Neural cell (in vitro differentiated cells): ENCODE results near the gene UNC5C. TPM values are rescaled to one million over a fixed set of nuclear protein-coding genes. Genes with fewer than 3 reads are reported as not detected.

Experiments used
- H2AFZ ChIP-seq: fragments of 200-600, 300-800 bp; sonication (generic), shearing (Covaris generic); 2 replicates; pipeline ENCODE4 v1.6.0; 2014; ENCODE audit warnings: low read depth, mild to moderate bottlenecking, antibody characterized with exemption, low read length, moderate library complexity
- H3F3A ChIP-seq: fragments of 200-600 bp; shearing (Covaris generic); 2 replicates; pipeline ENCODE4 v1.6.1; 2016; ENCODE audit warnings: mild to moderate bottlenecking, moderate library complexity, mixed read lengths, antibody characterized with exemption, low read length; ENCODE audit not compliant: insufficient read depth, poor library complexity, severe bottlenecking
- H3K27ac ChIP-seq: fragments of 200-600, 300-800 bp; sonication (generic), shearing (Covaris generic); 2 replicates; pipeline ENCODE4 v1.5.1; 2014; ENCODE audit warnings: mild to moderate bottlenecking, low read length, moderate library complexity
- H3K27me3 ChIP-seq: fragments of 300-800, 200-600 bp; sonication (generic), shearing (Covaris generic); 2 replicates; pipeline ENCODE4 v1.6.0; 2014; ENCODE audit warnings: mild to moderate bottlenecking, low read depth, low read length, moderate library complexity; ENCODE audit not compliant: insufficient read depth
- H3K36me3 ChIP-seq: fragments of 300-800, 200-600 bp; sonication (generic), shearing (Covaris generic); 2 replicates; pipeline ENCODE4 v1.5.1; 2014; ENCODE audit warnings: mild to moderate bottlenecking, antibody characterized with exemption, low read length, moderate library complexity; ENCODE audit not compliant: insufficient read depth
- H3K4me2 ChIP-seq: fragments of 300-800, 200-600 bp; sonication (generic), shearing (Covaris generic); 2 replicates; pipeline ENCODE4 v1.6.0; 2014; ENCODE audit warnings: mild to moderate bottlenecking, low read length
- H3K4me3 ChIP-seq: fragments of 300-800, 200-600 bp; sonication (generic), shearing (Covaris generic); 2 replicates; pipeline ENCODE4 v1.5.1; 2014; ENCODE audit warnings: mild to moderate bottlenecking, low read length, moderate library complexity
- H3K79me2 ChIP-seq: fragments of 200-600 bp; shearing (Covaris generic); replicated peaks from 2 replicates; pipeline ENCODE4 v1.6.0; 2014; ENCODE audit warnings: mild to moderate bottlenecking, low read length, moderate library complexity; ENCODE audit not compliant: insufficient read depth
- H3K9ac ChIP-seq: fragments of 300-800, 200-600 bp; sonication (generic), shearing (Covaris generic); 2 replicates; pipeline ENCODE4 v1.6.1; 2016; ENCODE audit warnings: mild to moderate bottlenecking, low read length, mixed read lengths
- H3K9me2 ChIP-seq: fragments of 200-600 bp; shearing (Covaris generic); 2 replicates; pipeline ENCODE4 v1.6.1; 2016; ENCODE audit warnings: mild to moderate bottlenecking, low read length, mixed read lengths; ENCODE audit not compliant: insufficient read depth
- H3K9me3 ChIP-seq: fragments of 200-600, 300-800 bp; sonication (generic), shearing (Covaris generic); 2 replicates; pipeline ENCODE4 v1.6.1; 2016; ENCODE audit warnings: mild to moderate bottlenecking, mixed run types, low read length, moderate library complexity, mixed read lengths
- H4K20me1 ChIP-seq: fragments of 200-600 bp; shearing (Covaris generic); 2 replicates; pipeline ENCODE4 v1.6.1; 2016; ENCODE audit warnings: mild to moderate bottlenecking, mixed run types; ENCODE audit not compliant: insufficient read depth
- CTCF ChIP-seq: fragments of 450-650 bp; IDR thresholded peaks from 2 replicates; pipeline ENCODE4 v1.5.1; 2014; ENCODE audit warnings: antibody characterized with exemption, mild to moderate bottlenecking, moderate library complexity; ENCODE audit not compliant: poor library complexity, severe bottlenecking
- EP300 ChIP-seq: fragments of 450-650 bp; conservative IDR thresholded peaks from 2 replicates; pipeline ENCODE4 v1.6.1; 2014; ENCODE audit warnings: antibody characterized with exemption, mild to moderate bottlenecking, moderate library complexity; ENCODE audit not compliant: poor library complexity, severe bottlenecking
- EZH2 ChIP-seq: fragments of 200-600, 300-800 bp; shearing (Covaris generic), sonication (generic); IDR thresholded peaks from 2 replicates; pipeline ENCODE4 v1.6.1; 2014; ENCODE audit warnings: antibody characterized with exemption, low read length, borderline replicate concordance, mild to moderate bottlenecking; ENCODE audit not compliant: insufficient read depth, poor library complexity, severe bottlenecking
- MXI1 ChIP-seq: fragments of 450-650 bp; conservative IDR thresholded peaks from 2 replicates; pipeline ENCODE4 v1.6.1; 2014; ENCODE audit warnings: antibody characterized with exemption, mild to moderate bottlenecking; ENCODE audit not compliant: poor library complexity, severe bottlenecking
- POLR2AphosphoS5 ChIP-seq: IDR thresholded peaks from 2 replicates; pipeline ENCODE4 v1.6.1; 2012
- REST ChIP-seq: IDR thresholded peaks from 2 replicates; pipeline ENCODE4 v1.6.1; 2012; ENCODE audit warnings: borderline replicate concordance
- SMC3 ChIP-seq: fragments of 450-650 bp; conservative IDR thresholded peaks from 2 replicates; pipeline ENCODE4 v1.6.1; 2014; ENCODE audit warnings: antibody characterized with exemption, mild to moderate bottlenecking, moderate library complexity; ENCODE audit not compliant: poor library complexity
- TAF1 ChIP-seq: IDR thresholded peaks from 2 replicates; pipeline ENCODE4 v1.6.1; 2012; ENCODE audit warnings: low read depth
- polyA plus RNA-seq: library from polyadenylated mRNA; depleted of rRNA; stranded (reverse); fragments of >200 nt; gene quantifications from 2 replicates; pipeline ENCODE4 v1.2.3, GENCODE V29; 2014

The UNC5C gene
- polyA plus RNA-seq, 1 donor from 2014 or later = 0.56 TPM

GRCh38 chr4:95411371-95412088 lies 137.2 kb downstream of the UNC5C start:
- no peak overlapping the region for H3K4me3 ChIP-seq
- no peak overlapping the region for H3K9ac ChIP-seq
- no peaks in the 10 kb centered on the region for H3K36me3 ChIP-seq
- H3K27ac ChIP-seq = no peak overlapping the region
- H3F3A ChIP-seq = no peaks in the 10 kb centered on the region
- H3K4me2 ChIP-seq = no peak overlapping the region
- no peaks in the 10 kb centered on the region for H3K79me2 ChIP-seq
- TF ChIP-seq CTCF = no peak
- TF ChIP-seq SMC3 = no peak
- no peak for TF ChIP-seq POLR2AphosphoS5
- TF ChIP-seq TAF1 = no peak
- no peak for TF ChIP-seq EZH2
- TF ChIP-seq EP300 = no peak
- no peak for TF ChIP-seq MXI1
- no peaks in the 10 kb centered on the region for H3K27me3 ChIP-seq
- no peaks in the 10 kb centered on the region for H4K20me1 ChIP-seq
- no peaks in the 10 kb centered on the region for H3K9me2 ChIP-seq
- no peak overlapping the region for H2AFZ ChIP-seq
- no peaks in the 10 kb centered on the region for H3K9me3 ChIP-seq

- no peaks in the 10 kb centered on the region for H3K36me3 ChIP-seq
- no peaks in the 10 kb centered on the region for H3K27me3 ChIP-seq
- no peak overlapping the region for H3K4me3 ChIP-seq
- no peak overlapping the region for H2AFZ ChIP-seq
- no peak overlapping the region for H3K9ac ChIP-seq
- H3K9me2 ChIP-seq = no peaks in the 10 kb centered on the region
- no peak overlapping the region for H3K4me2 ChIP-seq
- H3F3A ChIP-seq = no peaks in the 10 kb centered on the region
- TF ChIP-seq TAF1 = no peak
- TF ChIP-seq CTCF = no peak
- no peak for TF ChIP-seq EZH2
- TF ChIP-seq MXI1 = no peak
- TF ChIP-seq REST = no peak
- H4K20me1 ChIP-seq = no peaks in the 10 kb centered on the region
- H3K27ac ChIP-seq = no peak overlapping the region
- H3K79me2 ChIP-seq = no peaks in the 10 kb centered on the region
- H3K9me3 ChIP-seq = no peaks in the 10 kb centered on the region
Observed at GRCh38 chr4:95410387-95410977, 138.3 kb downstream of the UNC5C start.
